K562 (cell line): ENCODE measurements around the gene ORAI3. TPM values are rescaled to one million over a fixed set of nuclear protein-coding genes. Genes with fewer than 3 reads are reported as not detected.

Experiments used
- ATAC-seq: fragments of 200-7000 bp; cut with Tn5 transposase; 3 replicates; pipeline ENCODE4 v1.9.1; 2020; ENCODE audit warnings: moderate library complexity
- BruUV-seq: library from RNA; stranded (reverse); fragments of 400-500 nt; replicated peaks from 2 replicates; lab custom pipeline; 2021; lab: Mats Ljungman, UMichigan
- CTCF ChIA-PET: fragments of 300-600 bp; formaldehyde crosslinking; extraction: SDS; loops from one replicate; lab custom pipeline; 2021; ENCODE audit warnings: low intra/inter-chr PET ratio; lab: Yijun Ruan, JAX
- POLR2A ChIA-PET: fragments of 300-600, 350-650 bp; sonication (Branson Sonifier 250); formaldehyde crosslinking; extraction: SDS; loops from one replicate; lab custom pipeline; 2021; ENCODE audit warnings: antibody characterized with exemption, inconsistent platforms; lab: Yijun Ruan, JAX
- DNase-seq, 4 experiments: peaks; one replicate each; pipeline versions ENCODE4 v3.0.0 to v3.0.0-alpha.2; 2011 to 2018; ENCODE audit warnings: low spot score in 3 of 4, mixed read lengths in 3 of 4; ENCODE audit errors: extremely low read depth in 1 of 4
- FAIRE-seq: peaks from 2 replicates; lab custom pipeline; 2011; peaks lifted over from hg19 to GRCh38; lab: Jason Lieb, UNC
- H2AFZ ChIP-seq: 2 replicates; pipeline ENCODE4 v1.6.0; 2011; ENCODE audit warnings: low read depth, low read length, control low read depth, inconsistent platforms
- H3K27ac ChIP-seq: fragments of 200-600 bp; 3 replicates; pipeline ENCODE4 v1.8.0; 2011; ENCODE audit warnings: low read depth, mild to moderate bottlenecking, control low read depth, inconsistent platforms, low read length, moderate library complexity, mixed read lengths; ENCODE audit errors: extremely low read depth
- H3K27me3 ChIP-seq, 2 experiments: fragments of 300-600 bp in 1 of 2; 2 replicates in 1 of 2; 3 replicates in 1 of 2; pipeline versions ENCODE4 v1.6.0 to v1.8.0; 2011; ENCODE audit warnings: inconsistent platforms in 2 of 2, low read length in 2 of 2, mild to moderate bottlenecking in 1 of 2, mixed read lengths in 1 of 2, moderate library complexity in 1 of 2; ENCODE audit not compliant: control insufficient read depth in 2 of 2, insufficient read depth in 2 of 2
- H3K36me3 ChIP-seq: fragments of 300-600 bp; 3 replicates; pipeline ENCODE4 v1.8.0; 2011; ENCODE audit warnings: mild to moderate bottlenecking, low read length, inconsistent platforms; ENCODE audit not compliant: control insufficient read depth, insufficient read depth
- H3K4me1 ChIP-seq, 2 experiments: fragments of 200-600 bp in 1 of 2; replicated peaks in 1 of 2; 2 replicates in 1 of 2; 3 replicates in 1 of 2; pipeline versions ENCODE4 v1.5.1 to v1.8.0; 2011; ENCODE audit warnings: inconsistent platforms in 2 of 2, low read length in 2 of 2, mild to moderate bottlenecking in 1 of 2, mixed read lengths in 1 of 2, moderate library complexity in 1 of 2; ENCODE audit not compliant: control insufficient read depth in 2 of 2, insufficient read depth in 2 of 2
- H3K4me2 ChIP-seq: 2 replicates; pipeline ENCODE4 v1.6.1; 2011; ENCODE audit warnings: low read length, control low read depth, inconsistent platforms, mixed read lengths; ENCODE audit not compliant: insufficient read depth
- H3K4me3 ChIP-seq: fragments of 200-600 bp; sonication (generic), shearing (Covaris generic); 2 replicates; pipeline ENCODE4 v1.5.1; 2016; ENCODE audit warnings: control low read depth, inconsistent platforms
- H3K79me2 ChIP-seq: fragments of 200-600 bp; 3 replicates; pipeline ENCODE4 v1.8.0; 2011; ENCODE audit warnings: low read length, inconsistent platforms; ENCODE audit not compliant: control insufficient read depth, insufficient read depth
- H3K9ac ChIP-seq, 2 experiments: 2 replicates each; pipeline versions ENCODE4 v1.6.0 to v1.6.1; 2011; ENCODE audit warnings: low read depth in 2 of 2, low read length in 2 of 2, control low read depth in 1 of 2, inconsistent platforms in 1 of 2, mild to moderate bottlenecking in 1 of 2, mixed read lengths in 1 of 2; ENCODE audit not compliant: insufficient read depth in 1 of 2
- H3K9me1 ChIP-seq: one replicate; pipeline ENCODE4 v1.6.0; 2011; ENCODE audit warnings: inconsistent platforms, mild to moderate bottlenecking, low read length, moderate library complexity; ENCODE audit not compliant: control insufficient read depth, insufficient read depth
- H3K9me3 ChIP-seq: replicated peaks from 2 replicates; pipeline ENCODE4 v1.5.1; 2011; ENCODE audit warnings: low read depth, low read length, inconsistent platforms; ENCODE audit not compliant: control insufficient read depth, insufficient read depth
- H4K20me1 ChIP-seq: replicated peaks from 2 replicates; pipeline ENCODE4 v1.6.1; 2011; ENCODE audit warnings: low read length, inconsistent platforms, mixed read lengths; ENCODE audit not compliant: control insufficient read depth, insufficient read depth
- CHD2 ChIP-seq: IDR thresholded peaks from 2 replicates; pipeline ENCODE4 v1.6.1; 2011; ENCODE audit warnings: low read depth, low read length
- CTCF ChIP-seq, 3 experiments: IDR thresholded peaks in 2 of 3; conservative IDR thresholded peaks in 1 of 3; 2 replicates each; pipeline ENCODE4 v1.5.1; 2011 to 2012; ENCODE audit warnings: low read length in 3 of 3, mild to moderate bottlenecking in 3 of 3, control low read depth in 2 of 3, improper control_type of control experiment in 1 of 3, inconsistent platforms in 1 of 3, low read depth in 1 of 3, mixed read lengths in 1 of 3, moderate library complexity in 1 of 3; ENCODE audit not compliant: insufficient read depth in 2 of 3
- HSF4 ChIP-seq: fragments of 250-450 bp; sonication (Bioruptor Pico); IDR thresholded peaks from 2 replicates; pipeline ENCODE4 v2.1.2; 2022; ENCODE audit warnings: mild to moderate bottlenecking, moderate library complexity, borderline replicate concordance
- SMARCB1 ChIP-seq: IDR thresholded peaks from 2 replicates; pipeline ENCODE4 v1.6.1; 2011; ENCODE audit warnings: improper control_type of control experiment, low read depth; ENCODE audit not compliant: insufficient read length
- U2AF1 ChIP-seq: fragments of 200-400 bp; formaldehyde crosslinking; optimal IDR thresholded peaks from 2 replicates; pipeline ENCODE3; 2017; ENCODE audit warnings: mild to moderate bottlenecking, low read depth, low read length, moderate library complexity
- USF1 ChIP-seq: sonication (generic); formaldehyde crosslinking; IDR thresholded peaks from 2 replicates; pipeline ENCODE4 v1.9.0; 2022; ENCODE audit warnings: mild to moderate bottlenecking, missing genetic modification reagents
- ZC3H4 ChIP-seq: sonication (generic); formaldehyde crosslinking; IDR thresholded peaks from 2 replicates; pipeline ENCODE4 v1.9.0; 2021; ENCODE audit warnings: missing genetic modification reagents, borderline replicate concordance
- ZNF12 ChIP-seq: sonication (generic); formaldehyde crosslinking; IDR thresholded peaks from 2 replicates; pipeline ENCODE4 v1.4.0; 2020; ENCODE audit warnings: mild to moderate bottlenecking, missing genetic modification reagents
- WGBS: fragments of 100-300 bp; shearing (Covaris generic); methylation state at CpG from one replicate; pipeline ENCODE4 v1.1.6; 2016; ENCODE audit warnings: low coverage, mixed read lengths; ENCODE audit not compliant: insufficient coverage; ENCODE audit errors: missing lambda C conversion rate; 5-methylcytosine and 5-hydroxymethylcytosine counted together
- in situ Hi-C: fragments of 300-500 bp; cut with MboI; formaldehyde crosslinking; loops from 4 replicates; pipeline ENCODE4 v1.15.0; 2018; ENCODE audit warnings: inconsistent platforms, mixed read lengths
- intact Hi-C: fragments of 100-400 bp; cut with micrococcal nuclease; formaldehyde crosslinking; loops from 2 replicates; pipeline ENCODE4 v1.14.2; 2022
- polyA plus RNA-seq, 8 experiments: library from polyadenylated mRNA; depleted of rRNA in 4 of 8; stranded (reverse) in 5 of 8; unstranded in 3 of 8; fragments of >200 nt; fragmentation: Nextera tagmentation in 2 of 8; fragmentation: Illumina TruSeq in 1 of 8; extraction: Ambion mirVana in 2 of 8; extraction: Trizol in 1 of 8; gene quantifications; 2 replicates each; pipeline versions ENCODE4 v1.2.1 to v1.2.3, GENCODE V29; 2011 to 2014; ENCODE audit warnings: inconsistent platforms in 1 of 8, missing spikeins in 1 of 8
- total RNA-seq, 7 experiments: library from RNA; depleted of rRNA in 6 of 7; stranded (reverse); fragments of >200 nt in 6 of 7; fragmentation: Illumina TruSeq in 2 of 7; extraction: Trizol in 2 of 7; gene quantifications; 2 replicates each; pipeline versions ENCODE4 v1.2.1 to v1.2.3, GENCODE V29; 2011 to 2021; ENCODE audit warnings: low replicate concordance in 1 of 7
- TF ChIP-seq, protein P1 (sequence below): sonication (generic); formaldehyde crosslinking; IDR thresholded peaks from 2 replicates; pipeline ENCODE4 v1.8.0; 2022; ENCODE audit warnings: missing genetic modification reagents, mild to moderate bottlenecking, borderline replicate concordance

Gene ORAI3
- total and polyA plus RNA-seq, 9 of the 15 experiments (the other 6 are each of a cell fraction or from before 2014, with no cell fraction given): 4.9 to 23.3 (median 14.1) TPM

GRCh38 chr16:30957456-30958174 lies 8.7 kb downstream of the ORAI3 start, which contains the start of gene SETD1A (continued):
- TF ChIP-seq SMARCB1: no peak
- TF ChIP-seq, protein P1, sequence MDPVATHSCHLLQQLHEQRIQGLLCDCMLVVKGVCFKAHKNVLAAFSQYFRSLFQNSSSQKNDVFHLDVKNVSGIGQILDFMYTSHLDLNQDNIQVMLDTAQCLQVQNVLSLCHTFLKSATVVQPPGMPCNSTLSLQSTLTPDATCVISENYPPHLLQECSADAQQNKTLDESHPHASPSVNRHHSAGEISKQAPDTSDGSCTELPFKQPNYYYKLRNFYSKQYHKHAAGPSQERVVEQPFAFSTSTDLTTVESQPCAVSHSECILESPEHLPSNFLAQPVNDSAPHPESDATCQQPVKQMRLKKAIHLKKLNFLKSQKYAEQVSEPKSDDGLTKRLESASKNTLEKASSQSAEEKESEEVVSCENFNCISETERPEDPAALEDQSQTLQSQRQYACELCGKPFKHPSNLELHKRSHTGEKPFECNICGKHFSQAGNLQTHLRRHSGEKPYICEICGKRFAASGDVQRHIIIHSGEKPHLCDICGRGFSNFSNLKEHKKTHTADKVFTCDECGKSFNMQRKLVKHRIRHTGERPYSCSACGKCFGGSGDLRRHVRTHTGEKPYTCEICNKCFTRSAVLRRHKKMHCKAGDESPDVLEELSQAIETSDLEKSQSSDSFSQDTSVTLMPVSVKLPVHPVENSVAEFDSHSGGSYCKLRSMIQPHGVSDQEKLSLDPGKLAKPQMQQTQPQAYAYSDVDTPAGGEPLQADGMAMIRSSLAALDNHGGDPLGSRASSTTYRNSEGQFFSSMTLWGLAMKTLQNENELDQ: peak; percentile 71; the same call in 1 of the 2 replicates

DNA sequence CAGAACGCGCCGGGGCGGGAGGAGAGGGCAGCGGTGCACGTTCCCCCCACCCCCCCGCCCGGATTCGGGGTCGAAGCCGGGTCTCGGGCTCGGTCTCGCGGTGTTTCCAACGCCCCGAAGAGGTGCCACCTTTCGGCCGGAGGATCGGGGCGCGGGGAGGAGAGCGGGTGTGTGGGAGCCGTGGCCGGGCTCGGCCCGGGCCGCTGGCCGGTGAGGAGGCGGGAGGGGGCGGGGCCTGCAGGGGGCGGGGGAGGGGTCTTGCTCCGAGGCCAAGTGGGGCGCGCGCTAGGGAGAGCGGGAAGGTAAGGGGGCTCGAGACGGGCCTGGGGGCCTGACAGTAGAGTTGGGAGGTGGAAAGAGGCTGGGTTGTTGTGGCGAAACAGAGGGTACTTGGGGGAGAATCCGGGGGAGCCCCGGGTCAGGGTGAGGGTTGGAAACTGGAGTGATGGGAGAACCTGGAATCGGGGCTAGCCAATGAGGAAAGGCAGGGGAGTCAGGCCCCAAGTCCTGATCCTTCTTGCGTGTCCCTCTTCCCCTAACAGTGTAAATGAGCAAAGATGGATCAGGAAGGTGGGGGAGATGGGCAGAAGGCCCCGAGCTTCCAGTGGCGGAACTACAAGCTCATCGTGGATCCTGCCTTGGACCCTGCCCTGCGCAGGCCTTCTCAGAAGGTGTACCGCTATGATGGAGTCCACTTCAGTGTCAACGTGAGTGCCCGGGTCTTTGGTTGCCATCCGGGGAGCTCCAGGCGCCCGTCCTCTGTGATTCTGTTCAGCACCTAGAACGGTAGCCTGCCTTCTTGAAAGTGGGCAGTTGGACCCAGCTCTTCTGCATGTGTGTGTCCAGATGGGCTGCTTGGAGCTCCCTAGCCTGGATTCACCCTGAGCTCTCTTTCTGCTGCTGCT lies 9.6 kb downstream of the ORAI3 start:
- in situ Hi-C loops: loop anchor here (10.0 to 25.0 kb wide), 2 partner anchors 736 to 904 kb away; partner anchors contain the start of gene ZNF267
- CTCF ChIA-PET: interaction anchor here (0.6 kb wide), 1 partner anchor 15 kb away, joined by 3 read pairs; no protein-coding TSS in a partner anchor
- TF ChIP-seq ZC3H4 (CRISPR knock-in tag) (no peak), HSF4 (CRISPR knock-in tag) (no peak), CTCF (IDR thresholded peaks at IDR 0.05 in 2 of 3, conservative IDR thresholded peaks at IDR 0.05 in 1 of 3; ENCODE audit: insufficient read depth in 2 of 3, low read depth in 1 of 3, low read length in 3 of 3) (0 out of 6 replicates have a peak, but pooled peaks of 1 of the 3 experiments have one; percentile 0), CHD2 (peak; percentile 79; the same call in 1 of the 2 replicates), ZNF12 (CRISPR knock-in tag) (no peak), USF1 (CRISPR knock-in tag) (no peak), U2AF1 (no peak)

More for the DNA sequence above, 9.6 kb downstream of the ORAI3 start:
- ATAC-seq (peak; percentile 65), DNase-seq (peak; percentile 74 to 95 (median 92)), FAIRE-seq (no peak)
- H3K36me3 ChIP-seq: peaks cover 50% of the 10 kb centered on the region
- POLR2A ChIA-PET: interaction anchor here (0.5 to 1.2 kb wide), 9 partner anchors 9 to 445 kb away, joined by 3 to 4 read pairs (median 3); no protein-coding TSS in a partner anchor
- BruUV-seq: no TSS peak
- H3K27me3 ChIP-seq: no peaks in the 10 kb centered on the region
- H4K20me1 ChIP-seq: peaks cover 6% of the 10 kb centered on the region
- H3K9me1 ChIP-seq: peaks cover 4% of the 10 kb centered on the region
- H3K27ac ChIP-seq: peak overlapping the region; percentile 99
- H3K4me2 ChIP-seq: peak overlapping the region; percentile 95
- peaks cover 23 to 30% of the 10 kb centered on the region in 2 experiments; a peak in 4 of 5 replicates for H3K4me1 ChIP-seq
- WGBS: 42% methylated on average over 20 of the region's 55 CpGs
- peak overlapping the region; percentile 96 for H3K4me3 ChIP-seq
- no peak overlapping the region for H2AFZ ChIP-seq
- H3K9ac ChIP-seq: peak overlapping the region; percentile 100
- no peaks in the 10 kb centered on the region for H3K9me3 ChIP-seq
- peaks cover 31% of the 10 kb centered on the region for H3K79me2 ChIP-seq
- intact Hi-C loops: loop anchor here (10.0 kb wide), 2 partner anchors 136 to 496 kb away; partner anchors contain the start of genes ARMC5 and VKORC1
